ENCODE results near the gene MACC1. TPM values are rescaled to one million over a fixed set of nuclear protein-coding genes. Genes with fewer than 3 reads are reported as not detected.
"Not testable (repeated sequence)": the region's sequence is repeated elsewhere in the genome, so short reads cannot be mapped to it uniquely, and the experiment has no call there.

MACC1 gene
- total RNA-seq, 3 donors from 2014 or later: 0.19 to 0.34 (median 0.23) TPM

DNA sequence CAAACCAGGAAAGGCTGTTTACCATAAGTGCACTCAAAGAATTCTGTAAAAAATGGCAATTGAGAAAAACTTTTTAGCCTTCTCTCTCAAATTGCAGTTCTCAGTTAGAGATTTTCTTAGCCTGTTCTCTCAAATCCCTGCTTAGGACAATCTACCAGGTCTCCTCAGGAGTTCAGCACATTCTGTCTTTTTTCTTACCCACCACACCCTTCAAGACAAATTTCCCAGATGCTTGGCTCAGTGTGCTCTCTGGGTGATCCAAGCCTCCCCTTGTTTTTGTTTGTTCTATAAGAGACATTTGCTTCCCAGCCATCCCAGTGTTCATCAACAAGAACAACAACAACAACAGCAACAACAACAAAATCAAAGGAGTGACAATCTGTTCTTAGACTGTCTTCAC is 87.3 kb downstream of the MACC1 start:
- Mint-ChIP-seq H3K36me3 (ENCODE audit: insufficient read depth) (no peaks in the 10 kb centered on the region), H3K4me3 (no peak overlapping the region), H3K9me3 (no peaks in the 10 kb centered on the region), H3K27me3 (ENCODE audit: low read depth) (no peaks in the 10 kb centered on the region), H3K4me1 (ENCODE audit: low read depth) (no peaks in the 10 kb centered on the region)
- ATAC-seq (no peak), DNase-seq (no peak)

DNA sequence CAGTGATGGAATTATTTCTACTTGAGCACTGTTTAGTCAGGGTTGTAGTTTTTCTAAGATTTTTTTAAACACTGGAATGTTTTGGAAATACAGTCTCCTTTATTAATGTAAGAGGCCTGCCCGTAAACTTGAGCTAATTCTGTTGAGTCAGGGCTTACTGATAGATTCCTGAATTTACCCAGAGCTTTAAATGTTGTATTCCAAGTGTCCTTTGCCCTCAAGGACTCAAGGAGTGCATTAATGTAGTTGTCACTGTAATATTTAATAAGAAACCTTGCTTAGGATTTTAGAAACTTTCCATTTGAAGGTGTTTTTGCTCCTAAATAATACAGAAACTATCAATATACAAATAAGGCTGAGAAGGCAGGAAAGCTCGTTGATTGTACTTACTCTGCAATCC is 89.2 kb downstream of the MACC1 start:
- DNase-seq (no peak), ATAC-seq (no peak)
- no peaks in the 10 kb centered on the region for H3K9me3 Mint-ChIP-seq
- no peaks in the 10 kb centered on the region for H3K36me3 Mint-ChIP-seq (ENCODE audit: insufficient read depth)
- H3K4me3 Mint-ChIP-seq: no peak overlapping the region
- H3K4me1 Mint-ChIP-seq (ENCODE audit: low read depth): no peaks in the 10 kb centered on the region
- no peaks in the 10 kb centered on the region for H3K27me3 Mint-ChIP-seq (ENCODE audit: low read depth)

DNA sequence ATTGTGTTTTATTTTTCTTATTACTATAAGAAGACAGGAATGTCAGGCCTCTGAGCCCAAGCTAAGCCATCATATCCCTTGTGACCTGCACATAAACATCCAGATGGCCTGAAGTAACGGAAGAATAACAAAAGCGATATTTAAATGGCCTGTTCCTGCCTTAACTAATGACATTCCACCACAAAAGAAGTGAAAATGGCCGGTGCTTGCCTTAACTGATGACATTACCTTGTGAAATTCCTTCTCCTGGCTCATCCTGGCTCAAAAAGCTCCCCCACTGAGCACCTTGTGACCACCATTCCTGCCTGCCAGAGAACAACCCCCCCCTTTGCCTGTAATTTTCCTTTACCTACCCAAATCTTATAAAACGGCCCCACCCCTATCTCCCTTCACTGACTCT is 91.1 kb downstream of the MACC1 start:
- not testable (repeated sequence) for H3K4me3 Mint-ChIP-seq; H3K27me3 Mint-ChIP-seq (ENCODE audit: low read depth); H3K36me3 Mint-ChIP-seq (ENCODE audit: insufficient read depth); ATAC-seq; H3K4me1 Mint-ChIP-seq (ENCODE audit: low read depth); H3K9me3 Mint-ChIP-seq; DNase-seq

DNA sequence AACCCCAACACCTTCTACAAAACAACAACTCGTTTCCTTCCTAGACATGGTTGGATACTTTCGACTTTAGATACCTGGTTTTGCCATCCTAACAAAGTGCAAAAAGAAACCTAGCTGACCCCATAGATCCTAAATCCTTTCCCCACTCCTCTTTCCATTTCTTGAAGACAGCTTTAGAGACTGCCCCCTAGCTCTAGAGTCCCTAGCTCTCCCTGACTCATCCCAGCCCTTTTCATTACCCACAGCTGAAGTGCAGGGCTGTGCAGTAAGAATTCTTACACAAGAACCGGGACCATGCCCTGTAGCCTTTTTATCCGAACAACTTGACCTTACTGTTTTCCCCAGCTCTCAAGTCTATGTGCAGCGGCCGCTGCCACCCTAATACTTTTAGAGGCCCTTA is 93.1 kb downstream of the MACC1 start:
- not testable (repeated sequence) for DNase-seq; H3K4me3 Mint-ChIP-seq; H3K27me3 Mint-ChIP-seq (ENCODE audit: low read depth); H3K4me1 Mint-ChIP-seq (ENCODE audit: low read depth); ATAC-seq; H3K9me3 Mint-ChIP-seq; H3K36me3 Mint-ChIP-seq (ENCODE audit: insufficient read depth)

GRCh38 chr7:20122653-20123316 is 94.4 kb downstream of the MACC1 start:
- DNase-seq; H3K4me3 Mint-ChIP-seq; H3K9me3 Mint-ChIP-seq; H3K4me1 Mint-ChIP-seq (ENCODE audit: low read depth); ATAC-seq; H3K27me3 Mint-ChIP-seq (ENCODE audit: low read depth); H3K36me3 Mint-ChIP-seq (ENCODE audit: insufficient read depth): not testable (repeated sequence)

DNA sequence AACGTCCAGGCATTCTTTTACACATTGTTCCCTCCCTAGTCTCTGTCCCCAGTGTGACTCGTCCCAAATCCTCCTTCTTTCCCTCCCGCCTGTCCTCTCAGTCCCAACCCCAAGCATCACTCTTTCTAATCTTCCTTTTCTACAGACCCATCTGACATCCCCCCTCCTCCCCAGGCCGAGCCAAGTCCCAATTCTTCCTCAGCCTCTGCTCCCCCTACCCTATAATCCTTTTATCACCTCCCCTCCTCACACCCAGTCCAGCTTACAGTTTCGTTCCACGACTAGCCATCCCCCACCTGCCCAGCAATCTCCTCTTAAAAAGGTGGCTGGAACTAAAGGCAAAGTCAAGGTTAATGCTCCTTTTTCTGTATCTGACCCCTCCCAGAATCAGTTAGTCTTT is 95.1 kb downstream of the MACC1 start:
- Mint-ChIP-seq H3K27me3 (ENCODE audit: low read depth) (no peaks in the 10 kb centered on the region), H3K36me3 (ENCODE audit: insufficient read depth) (no peaks in the 10 kb centered on the region), H3K4me3 (no peak overlapping the region), H3K4me1 (ENCODE audit: low read depth) (no peaks in the 10 kb centered on the region), H3K9me3 (no peaks in the 10 kb centered on the region)
- ATAC-seq: no peak
- no peak for DNase-seq

DNA sequence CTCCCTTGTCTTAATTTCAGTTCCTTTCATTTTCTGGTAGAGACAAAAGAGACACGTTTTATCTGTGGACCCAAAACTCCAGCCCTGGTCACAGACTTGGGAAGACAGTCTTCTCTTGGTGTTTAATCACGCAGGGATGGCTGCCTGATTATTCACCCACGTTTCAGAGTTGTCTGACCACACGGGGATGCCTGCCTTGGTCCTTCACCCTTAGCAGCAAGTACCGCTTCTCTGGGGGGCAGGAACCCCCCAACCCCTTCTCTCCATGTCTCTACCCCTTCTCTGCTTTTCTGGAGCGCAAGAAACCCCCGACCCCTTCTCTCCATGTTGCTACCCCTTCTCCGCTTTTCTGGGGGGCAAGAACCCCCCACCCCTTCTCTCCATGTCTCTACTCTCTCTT is 95.8 kb downstream of the MACC1 start:
- H3K4me1 Mint-ChIP-seq (ENCODE audit: low read depth): no peaks in the 10 kb centered on the region

GRCh38 chr7:20120611-20121168 is 96.5 kb downstream of the MACC1 start:
- not testable (repeated sequence) for DNase-seq; H3K4me1 Mint-ChIP-seq (ENCODE audit: low read depth); H3K36me3 Mint-ChIP-seq (ENCODE audit: insufficient read depth); H3K4me3 Mint-ChIP-seq; H3K27me3 Mint-ChIP-seq (ENCODE audit: low read depth); H3K9me3 Mint-ChIP-seq; ATAC-seq

More for the DNA sequence above, 95.8 kb downstream of the MACC1 start:
- no peaks in the 10 kb centered on the region for H3K9me3 Mint-ChIP-seq
- DNase-seq (no peak), ATAC-seq (no peak)
- H3K36me3 Mint-ChIP-seq (ENCODE audit: insufficient read depth): no peaks in the 10 kb centered on the region
- H3K27me3 Mint-ChIP-seq (ENCODE audit: low read depth): no peaks in the 10 kb centered on the region
- H3K4me3 Mint-ChIP-seq: no peak overlapping the region

GRCh38 chr7:20116869-20117268 is 100.3 kb downstream of the MACC1 start:
- no peaks in the 10 kb centered on the region for H3K36me3 Mint-ChIP-seq (ENCODE audit: insufficient read depth)
- H3K9me3 Mint-ChIP-seq: no peaks in the 10 kb centered on the region
- no peak for DNase-seq
- peaks cover 3% of the 10 kb centered on the region for H3K4me1 Mint-ChIP-seq (ENCODE audit: low read depth)
- ATAC-seq: no peak
- H3K27me3 Mint-ChIP-seq (ENCODE audit: low read depth): no peaks in the 10 kb centered on the region
- no peak overlapping the region for H3K4me3 Mint-ChIP-seq

- ATAC-seq (no peak), DNase-seq (no peak)
- H3K36me3 Mint-ChIP-seq (ENCODE audit: insufficient read depth): no peaks in the 10 kb centered on the region
- H3K9me3 Mint-ChIP-seq: no peaks in the 10 kb centered on the region
- no peaks in the 10 kb centered on the region for H3K27me3 Mint-ChIP-seq (ENCODE audit: low read depth)
- peaks cover 3% of the 10 kb centered on the region for H3K4me1 Mint-ChIP-seq (ENCODE audit: low read depth)
- H3K4me3 Mint-ChIP-seq: no peak overlapping the region
Observed at GRCh38 chr7:20114468-20114867, 102.7 kb downstream of the MACC1 start.

- H3K9me3 Mint-ChIP-seq: peaks cover 2% of the 10 kb centered on the region
- no peaks in the 10 kb centered on the region for H3K36me3 Mint-ChIP-seq (ENCODE audit: insufficient read depth)
- ATAC-seq: no peak
Observed at GRCh38 chr7:20113427-20114027, 103.7 kb downstream of the MACC1 start.

GRCh38 chr7:20112696-20113095 is 104.5 kb downstream of the MACC1 start:
- Mint-ChIP-seq H3K4me3 (no peak overlapping the region), H3K9me3 (peaks cover 2% of the 10 kb centered on the region), H3K4me1 (ENCODE audit: low read depth) (peaks cover 3% of the 10 kb centered on the region), H3K27me3 (ENCODE audit: low read depth) (no peaks in the 10 kb centered on the region), H3K36me3 (ENCODE audit: insufficient read depth) (no peaks in the 10 kb centered on the region)
- no peak for DNase-seq
- no peak for ATAC-seq

More at GRCh38 chr7:20113427-20114027, 103.7 kb downstream of the MACC1 start:
- no peak overlapping the region for H3K4me3 Mint-ChIP-seq
- DNase-seq: no peak
- peaks cover 3% of the 10 kb centered on the region for H3K4me1 Mint-ChIP-seq (ENCODE audit: low read depth)
- H3K27me3 Mint-ChIP-seq (ENCODE audit: low read depth): no peaks in the 10 kb centered on the region

- Mint-ChIP-seq H3K36me3 (ENCODE audit: insufficient read depth) (no peaks in the 10 kb centered on the region), H3K4me1 (ENCODE audit: low read depth) (peaks cover 3% of the 10 kb centered on the region), H3K9me3 (peaks cover 2% of the 10 kb centered on the region), H3K4me3 (no peak overlapping the region), H3K27me3 (ENCODE audit: low read depth) (no peaks in the 10 kb centered on the region)
- DNase-seq: no peak
- no peak for ATAC-seq
Observed at GRCh38 chr7:20111821-20112542, 105.2 kb downstream of the MACC1 start.

DNA sequence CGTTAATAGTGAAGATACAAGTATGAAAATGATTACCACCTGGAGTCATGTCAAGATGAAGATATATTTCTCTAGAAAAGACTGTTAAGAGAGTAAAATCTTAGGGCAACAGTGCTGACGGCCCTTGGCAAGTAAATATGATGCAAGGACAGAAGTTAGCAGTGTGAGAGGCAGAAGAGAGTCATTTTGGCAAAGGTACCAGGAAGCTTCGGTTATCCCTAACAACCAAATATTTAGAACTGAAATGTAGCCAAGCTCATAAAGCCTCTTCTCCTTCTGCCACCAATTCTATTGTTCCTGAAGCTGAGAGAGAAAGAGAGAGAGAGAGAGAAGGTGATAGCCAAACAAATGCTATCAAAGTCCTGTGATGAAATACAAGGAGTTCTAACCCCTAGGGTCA is 109.6 kb downstream of the MACC1 start:
- DNase-seq: no peak
- Mint-ChIP-seq H3K27me3 (ENCODE audit: low read depth) (no peaks in the 10 kb centered on the region), H3K36me3 (ENCODE audit: insufficient read depth) (no peaks in the 10 kb centered on the region), H3K4me3 (no peak overlapping the region), H3K9me3 (peaks cover 2% of the 10 kb centered on the region), H3K4me1 (ENCODE audit: low read depth) (no peaks in the 10 kb centered on the region)
- ATAC-seq: no peak

DNA sequence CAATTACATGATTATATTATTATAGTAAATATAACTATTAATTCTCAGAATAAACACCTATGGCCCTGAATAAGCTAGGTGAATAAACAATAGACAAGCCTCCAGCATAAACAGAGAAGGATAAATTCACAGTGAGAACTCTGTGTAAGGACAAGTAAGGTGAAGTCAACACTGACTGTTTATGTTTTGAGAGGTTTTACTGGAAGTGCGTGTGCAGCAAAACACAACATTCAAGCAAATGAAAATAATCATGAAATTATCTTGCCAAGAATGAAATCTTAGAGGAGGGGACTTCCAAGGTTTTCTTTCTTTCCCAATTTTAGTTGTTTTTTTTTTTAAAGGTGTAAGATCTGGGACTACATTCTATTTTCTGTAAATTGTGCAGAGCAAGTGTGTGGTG is 112.5 kb downstream of the MACC1 start:
- no peak for ATAC-seq

More for the DNA sequence above, 112.5 kb downstream of the MACC1 start:
- Mint-ChIP-seq H3K4me1 (ENCODE audit: low read depth) (no peaks in the 10 kb centered on the region), H3K27me3 (ENCODE audit: low read depth) (no peaks in the 10 kb centered on the region), H3K9me3 (peaks cover 2% of the 10 kb centered on the region), H3K4me3 (no peak overlapping the region), H3K36me3 (ENCODE audit: insufficient read depth) (no peaks in the 10 kb centered on the region)
- DNase-seq: no peak

Measured in activated T-cell treated with anti-CD3 and anti-CD28 coated beads, Interleukin-2, amount 50 U/mL, for 4 hours (primary cell).